CD4-positive, alpha-beta T cell treated with Interleukin-21 for 1 hour (primary cell): ENCODE results near the gene ALOXE3.
"Not testable (repeated sequence)": the region's sequence is repeated elsewhere in the genome, so short reads cannot be mapped to it uniquely, and the experiment has no call there.

Experiments
- DNase-seq: peaks from one replicate; pipeline ENCODE4 v3.0.0-alpha.2; 2020

ALOXE3 gene

GRCh38 chr17:8066841-8067775, 51.2 kb downstream of the ALOXE3 start:
- no peak for DNase-seq

- no peak for DNase-seq
These were observed 53.7 kb downstream of the ALOXE3 start for GRCh38 chr17:8064561-8065019.

- no peak for DNase-seq
These were observed 54.4 kb downstream of the ALOXE3 start for GRCh38 chr17:8063761-8064534.

- no peak for DNase-seq
These were observed 55.4 kb downstream of the ALOXE3 start for GRCh38 chr17:8062807-8063483.

DNA sequence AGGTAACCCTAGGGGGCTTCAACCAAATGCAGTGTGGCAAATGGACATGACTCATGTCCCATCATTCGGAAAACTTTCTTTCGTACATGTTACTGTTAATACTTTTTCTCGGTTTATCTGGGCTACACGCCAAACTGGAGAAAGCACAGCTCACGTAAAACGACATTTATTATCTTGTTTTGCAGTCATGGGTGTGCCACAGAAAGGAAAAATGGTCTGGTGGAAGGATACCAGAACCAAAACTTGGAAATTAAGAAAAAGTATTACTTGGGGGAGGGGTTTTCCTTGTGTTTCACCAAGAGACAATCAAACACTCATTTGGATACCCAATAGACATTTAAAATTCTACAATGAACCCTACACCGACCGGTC, 55.9 kb downstream of the ALOXE3 start:
- DNase-seq: no peak

- not testable (repeated sequence) for DNase-seq
These were observed 56.5 kb downstream of the ALOXE3 start for GRCh38 chr17:8061851-8062250.

DNA sequence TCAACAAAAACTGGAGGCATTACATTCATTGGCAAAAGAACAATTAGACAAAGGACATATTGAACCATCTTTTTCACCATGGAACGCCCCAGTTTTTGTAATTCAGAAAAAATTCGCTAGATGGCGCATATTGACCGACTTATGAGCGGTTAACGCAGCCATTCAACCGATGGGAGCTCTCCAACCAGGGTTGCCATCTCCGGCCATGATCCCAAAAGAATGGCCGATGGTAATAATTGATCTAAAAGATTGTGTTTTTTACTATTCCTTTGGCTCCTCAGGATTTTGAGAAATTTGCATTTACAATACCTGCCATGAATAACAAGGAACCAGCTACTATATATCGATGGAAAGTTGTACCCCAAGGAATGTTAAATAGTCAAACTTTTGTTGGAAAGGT, 58.0 kb downstream of the ALOXE3 start:
- DNase-seq: peak; percentile 84

DNA sequence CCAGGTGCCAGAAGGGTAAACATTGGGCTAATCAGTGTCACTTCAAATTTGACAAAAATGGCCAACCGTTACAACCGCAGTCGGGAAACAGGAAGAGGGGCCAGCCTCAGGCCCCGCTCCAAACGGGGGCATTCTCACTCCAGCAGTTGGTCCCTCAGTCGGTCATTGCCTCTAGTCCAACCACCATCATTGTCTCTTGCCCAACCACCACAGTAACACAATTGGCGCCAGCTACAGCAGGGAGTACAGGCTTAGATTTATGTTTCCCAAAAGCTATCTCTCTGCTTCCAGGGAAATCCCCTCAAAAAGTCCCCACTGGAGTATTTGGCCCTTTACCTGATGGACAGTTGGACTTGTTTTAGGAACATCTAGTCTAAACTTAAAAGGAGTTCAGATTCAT, 59.2 kb downstream of the ALOXE3 start:
- no peak for DNase-seq

DNA sequence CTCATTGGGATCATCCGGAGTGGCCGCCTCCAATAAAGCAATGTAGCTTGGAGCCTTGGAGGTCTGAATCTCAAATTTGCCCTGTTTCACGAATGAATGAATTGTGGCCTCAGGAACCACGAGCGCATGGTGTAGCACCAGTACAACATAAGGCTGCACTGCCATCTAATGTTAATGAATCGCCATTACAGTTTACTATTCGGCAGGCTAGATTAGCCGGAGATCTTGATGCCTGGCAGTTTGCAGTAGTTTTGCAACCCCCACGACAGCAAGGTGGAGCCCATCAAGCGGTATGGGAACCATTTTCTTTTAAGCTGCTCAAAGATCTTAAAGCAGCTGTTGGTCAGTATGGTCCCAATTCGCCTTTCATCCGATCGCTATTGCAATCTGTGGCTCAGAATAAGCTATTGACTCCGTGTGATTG, 60.6 kb downstream of the ALOXE3 start:
- DNase-seq: peak; percentile 82

DNA sequence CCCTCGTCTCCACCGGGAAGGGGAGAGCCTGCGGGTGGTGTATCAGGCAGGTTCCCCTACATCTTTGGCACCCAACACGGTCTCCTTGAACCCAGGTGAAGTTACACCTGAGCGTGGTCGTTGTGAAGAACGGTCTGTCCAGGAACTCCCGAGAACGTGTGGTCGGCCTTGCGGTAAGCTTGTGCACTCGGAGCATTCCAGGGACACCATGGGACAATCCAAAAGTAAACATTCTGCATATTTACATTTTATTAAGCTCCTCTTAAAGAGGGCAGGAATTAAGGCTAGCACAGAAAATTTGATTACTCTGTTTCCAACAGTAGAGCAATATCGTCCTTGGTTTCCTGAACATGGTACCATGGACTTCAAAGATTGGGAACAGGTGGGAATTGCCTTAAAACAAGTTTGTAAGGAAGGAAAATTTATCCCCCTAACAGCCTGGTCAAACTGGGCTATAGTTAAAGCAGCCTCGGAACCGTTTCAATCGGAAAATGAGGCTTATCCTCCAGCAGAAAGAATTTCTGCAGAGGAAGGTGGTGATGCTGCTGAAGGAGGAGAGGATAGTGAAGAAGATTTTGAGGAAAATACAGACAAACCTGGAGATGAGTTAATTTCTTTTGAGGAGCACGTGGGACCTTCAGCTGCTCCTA, 61.2 kb downstream of the ALOXE3 start:
- no peak for DNase-seq

- no peak for DNase-seq
These were observed 61.9 kb downstream of the ALOXE3 start for GRCh38 chr17:8056232-8056975.

DNA sequence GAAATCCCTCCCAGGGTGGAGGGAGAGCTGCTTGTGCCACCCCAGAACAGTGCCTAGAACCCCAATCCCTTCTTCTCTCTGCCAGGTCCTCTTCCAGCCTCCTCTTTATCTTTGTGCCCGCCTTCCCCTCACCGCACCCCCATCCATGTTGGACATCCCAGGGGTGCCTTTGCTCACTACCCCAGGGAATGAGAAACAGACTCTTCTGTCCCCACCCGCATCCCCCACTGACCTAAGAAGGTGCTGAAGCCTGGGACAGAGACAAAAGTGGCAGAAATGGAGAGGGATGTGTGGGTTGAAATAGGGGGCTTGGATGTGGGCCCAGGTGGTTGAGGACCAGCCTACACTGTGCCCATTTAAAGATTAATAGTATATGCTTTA, 62.5 kb downstream of the ALOXE3 start:
- no peak for DNase-seq

- DNase-seq: no peak
These were observed 64.7 kb downstream of the ALOXE3 start for GRCh38 chr17:8053600-8053999.

DNA sequence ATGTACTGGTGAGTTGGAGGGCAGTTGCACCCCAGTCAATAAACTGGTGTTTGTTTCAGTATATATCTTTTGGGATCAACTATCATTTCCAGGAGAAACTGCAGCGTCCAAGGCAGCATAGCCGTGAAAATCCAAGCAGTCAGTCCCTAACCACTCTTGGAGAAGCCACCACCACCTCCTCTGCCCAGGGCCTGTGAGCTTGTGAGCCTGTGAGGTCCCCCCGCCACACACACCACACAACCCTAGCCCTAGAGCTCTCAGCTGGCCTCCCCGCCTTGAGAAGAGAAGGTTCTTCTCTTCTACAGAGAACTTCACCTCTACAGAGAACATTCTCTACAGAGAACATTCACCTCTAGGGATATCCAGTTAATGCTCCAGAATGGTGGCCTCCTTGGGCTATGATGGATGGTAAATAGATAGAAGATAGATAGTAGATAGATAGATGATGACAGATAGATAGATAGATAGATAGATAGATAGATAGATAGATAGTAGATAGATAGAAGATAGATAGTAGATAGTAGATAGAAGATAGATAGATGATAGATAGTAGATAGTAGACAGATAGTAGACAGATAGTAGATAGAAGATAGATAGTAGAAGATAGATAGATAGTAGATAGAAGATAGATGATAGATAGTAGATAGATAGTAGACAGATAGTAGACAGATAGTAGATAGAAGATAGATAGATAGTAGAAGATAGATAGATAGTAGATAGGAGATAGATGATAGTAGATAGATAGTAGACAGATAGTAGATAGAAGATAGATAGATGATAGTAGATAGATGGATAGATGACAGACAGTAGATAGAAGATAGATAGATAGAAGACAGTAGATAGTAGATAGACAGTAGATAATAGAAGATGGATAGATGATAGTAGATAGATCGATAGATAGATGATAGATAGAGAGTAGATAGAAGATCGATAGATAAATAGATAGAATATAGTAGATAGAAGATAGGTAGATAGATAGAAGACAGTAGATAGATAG, 65.8 kb downstream of the ALOXE3 start:
- no peak for DNase-seq

DNA sequence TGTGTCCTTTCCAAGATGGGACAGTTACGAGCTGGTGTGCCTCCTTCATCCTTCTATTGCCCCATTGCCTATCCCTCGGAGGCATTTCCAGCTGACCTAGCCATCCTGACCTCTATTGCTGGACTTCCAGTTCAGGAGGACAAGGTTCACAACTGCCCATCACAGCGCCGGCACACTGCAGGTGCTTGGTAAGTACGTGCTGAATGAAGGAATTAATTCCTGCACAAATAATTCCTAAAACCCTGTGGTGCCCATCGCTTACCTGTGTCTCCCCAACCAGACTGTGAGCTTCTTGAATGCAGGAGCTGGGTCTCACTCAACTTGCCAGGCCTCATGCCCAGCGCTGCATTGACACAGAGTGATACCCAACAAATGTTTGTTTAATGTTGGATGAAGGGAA, 66.5 kb downstream of the ALOXE3 start:
- no peak for DNase-seq

DNA sequence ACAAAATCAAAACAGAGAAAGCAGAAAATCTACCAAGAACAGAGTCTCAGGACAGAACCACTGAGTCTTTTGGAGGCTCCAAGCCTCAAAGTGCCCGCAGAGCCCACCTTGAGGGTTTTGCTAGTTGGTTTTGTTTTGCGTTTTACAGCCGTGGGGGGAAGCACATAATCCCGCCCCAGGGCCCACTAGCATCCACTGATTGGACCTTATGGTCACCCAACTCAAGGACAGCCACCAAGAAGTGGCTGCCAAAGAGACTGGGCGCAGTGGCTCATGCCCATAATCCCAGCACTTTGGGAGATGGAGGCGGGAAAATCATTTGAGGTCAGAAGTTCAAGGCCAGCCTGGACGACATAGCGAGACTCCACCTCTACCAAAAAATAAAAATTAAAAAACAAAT, 69.6 kb downstream of the ALOXE3 start:
- DNase-seq: no peak

- DNase-seq: no peak
These were observed 70.1 kb downstream of the ALOXE3 start for GRCh38 chr17:8048236-8048635.

- no peak for DNase-seq
These were observed 70.6 kb downstream of the ALOXE3 start for GRCh38 chr17:8047769-8048110.

DNA sequence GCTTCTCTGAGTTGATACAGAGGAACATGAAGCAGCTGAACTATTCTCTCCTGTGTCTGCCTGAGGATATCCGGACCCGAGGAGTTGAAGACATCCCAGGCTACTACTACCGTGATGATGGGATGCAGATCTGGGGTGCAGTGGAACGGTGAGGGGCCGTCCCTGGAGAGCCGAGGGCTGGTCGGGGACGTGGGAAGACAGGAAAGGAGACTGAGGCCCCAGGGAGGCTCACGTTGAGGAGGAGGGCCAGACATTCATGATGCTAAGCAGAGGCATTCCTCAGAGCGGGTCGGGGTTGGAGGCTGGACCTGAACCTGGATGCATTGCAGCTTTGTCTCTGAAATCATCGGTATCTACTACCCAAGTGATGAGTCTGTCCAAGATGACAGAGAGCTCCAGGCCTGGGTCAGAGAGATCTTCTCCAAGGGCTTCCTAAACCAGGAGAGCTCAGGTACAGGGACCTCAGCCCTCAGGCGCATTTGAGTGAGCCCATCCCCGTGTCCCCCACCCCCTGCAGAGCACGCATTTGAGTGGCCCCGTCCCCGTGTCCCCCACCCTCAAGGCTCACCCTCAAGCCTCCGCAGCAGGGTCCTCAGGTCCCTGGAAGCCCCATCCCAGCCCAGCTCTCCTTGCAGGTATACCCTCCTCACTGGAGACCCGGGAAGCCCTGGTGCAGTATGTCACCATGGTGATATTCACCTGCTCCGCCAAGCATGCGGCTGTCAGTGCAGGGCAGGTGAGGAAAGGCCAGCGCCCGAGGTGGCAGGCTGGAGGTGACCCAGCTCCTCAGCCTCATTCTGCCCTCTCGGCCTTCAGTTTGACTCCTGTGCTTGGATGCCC, 71.2 kb downstream of the ALOXE3 start:
- DNase-seq: no peak
